ENCODE measurements around the gene EPHA4.

- TF ChIP-seq, protein P1, sequence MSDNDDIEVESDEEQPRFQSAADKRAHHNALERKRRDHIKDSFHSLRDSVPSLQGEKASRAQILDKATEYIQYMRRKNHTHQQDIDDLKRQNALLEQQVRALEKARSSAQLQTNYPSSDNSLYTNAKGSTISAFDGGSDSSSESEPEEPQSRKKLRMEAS (IDR thresholded peaks at IDR 0.05) = no peak
- no peak for TF ChIP-seq NR2F2 (IDR thresholded peaks at IDR 0.05)
These were observed 142.2 kb downstream of the EPHA4 start for GRCh38 chr2:221429741-221430491.

Data from liver (tissue), 2 donors.